Left lung (tissue), 10 donors: Measurements from ENCODE around the gene MORC3. TPM values are rescaled to one million over a fixed set of nuclear protein-coding genes. Genes with fewer than 3 reads are reported as not detected.

Experiments
- ATAC-seq: fragments of 200-7000 bp; cut with Tn5 transposase; one replicate; pipeline ENCODE4 v1.9.1; 2020; ENCODE audit warnings: moderate library complexity
- DNase-seq, 4 donors: peaks; one replicate each; pipeline ENCODE4 v3.0.0-alpha.2; 2013 to 2020
- H3K27ac ChIP-seq, 2 donors: fragments of 200-600 bp; sonication (generic) in 1 of 2; one replicate each; pipeline versions ENCODE4 v1.5.0 to v1.8.0; 2020 to 2021
- H3K27me3 ChIP-seq, 2 donors: fragments of 200-600 bp; sonication (generic) in 1 of 2; one replicate each; pipeline versions ENCODE4 v1.5.0 to v1.8.0; 2020 to 2021
- H3K36me3 ChIP-seq, 2 donors: fragments of 200-600 bp; sonication (generic) in 1 of 2; one replicate each; pipeline versions ENCODE4 v1.5.0 to v1.8.0; 2020 to 2021
- H3K4me1 ChIP-seq, 2 donors: fragments of 200-600 bp; one replicate each; pipeline ENCODE4 v1.8.0; 2021
- H3K4me3 ChIP-seq, 2 donors: fragments of 200-600 bp; sonication (generic) in 1 of 2; one replicate each; pipeline versions ENCODE4 v1.5.0 to v1.8.0; 2020 to 2021; ENCODE audit warnings: mild to moderate bottlenecking in 1 of 2
- H3K9me3 ChIP-seq, 2 donors: fragments of 200-600 bp; sonication (generic) in 1 of 2; one replicate each; pipeline versions ENCODE4 v1.5.0 to v1.8.0; 2020 to 2021
- CTCF ChIP-seq, 2 donors: fragments of 200-600 bp; sonication (generic) in 1 of 2; IDR thresholded peaks; one replicate each; pipeline versions ENCODE4 v1.5.0 to v1.8.0; 2021; ENCODE audit warnings: antibody characterized with exemption in 2 of 2
- intact Hi-C, 2 donors: fragments of 100-400 bp; cut with DNase I; formaldehyde crosslinking; loops; one replicate each; pipeline versions ENCODE4 v1.11.2 to v1.14.2; 2022
- polyA plus RNA-seq, 6 donors: library from polyadenylated mRNA; unstranded; fragments of 120-200 nt; gene quantifications; one replicate each; pipeline ENCODE4 v1.2.1, GENCODE V29; 2013; ENCODE audit not compliant: insufficient read length in 6 of 6
- total RNA-seq, 2 donors: library from RNA; stranded (reverse); fragmentation: NEBNext Ultra II Directional; extraction: Animal tissue kit (Norgen Biotek cat#: 25700); gene quantifications; one replicate each; pipeline ENCODE4 v1.2.1, GENCODE V29; 2021
- donor health status: DM: no; HTN: yes; CAD: no.
- donor health status: DM: no; HTN: no; CAD: no.

MORC3 gene
- total and polyA plus RNA-seq, 8 donors = 25.6 to 61.4 (median 48.1) TPM

- DNase-seq (no peak), ATAC-seq (no peak)
- Histone ChIP-seq H3K27me3 (peaks cover 0 to under 1% of the 10 kb centered on the region in 2 donors), H3K4me1 (peaks cover 0 to 1% of the 10 kb centered on the region in 2 donors), H3K36me3 (no peaks in the 10 kb centered on the region), H3K9me3 (no peaks in the 10 kb centered on the region), H3K4me3 (no peak overlapping the region), H3K27ac (no peak overlapping the region)
- intact Hi-C loops = no loop called here
- no peak for TF ChIP-seq CTCF (IDR thresholded peaks at IDR 0.05)
Measured at GRCh38 chr21:36423771-36424433, 103.9 kb downstream of the MORC3 start.

GRCh38 chr21:36424592-36424991 is 104.6 kb downstream of the MORC3 start:
- Histone ChIP-seq H3K27ac (no peak overlapping the region), H3K4me1 (peaks cover 0 to 8% of the 10 kb centered on the region in 2 donors), H3K4me3 (no peak overlapping the region), H3K9me3 (no peaks in the 10 kb centered on the region), H3K36me3 (no peaks in the 10 kb centered on the region), H3K27me3 (peaks cover 0 to 6% of the 10 kb centered on the region in 2 donors)
- intact Hi-C loops = no loop called here
- ATAC-seq = no peak
- TF ChIP-seq CTCF (IDR thresholded peaks at IDR 0.05) = no peak
- DNase-seq = peak in 1 of 4 donors; percentile 27

GRCh38 chr21:36425286-36425685 is 105.3 kb downstream of the MORC3 start:
- Histone ChIP-seq H3K4me1 (peaks cover under 1 to 15% of the 10 kb centered on the region in 2 donors), H3K27ac (no peak overlapping the region), H3K36me3 (no peaks in the 10 kb centered on the region), H3K4me3 (no peak overlapping the region), H3K9me3 (no peaks in the 10 kb centered on the region), H3K27me3 (peaks cover 0 to 13% of the 10 kb centered on the region in 2 donors)
- intact Hi-C loops = no loop called here
- DNase-seq (no peak), ATAC-seq (no peak)
- TF ChIP-seq CTCF (IDR thresholded peaks at IDR 0.05) = no peak

Other genes starting within 250 kb of the MORC3 start
- gene CBR3, start 185.1 kb upstream of the MORC3 start, total RNA-seq = 1 to 10 TPM; 2.5 to 4.7 TPM
- 1 to 10 TPM; 1.3 to 4.6 (median 1.8) TPM for gene CBR3, start 185.1 kb upstream of the MORC3 start, polyA plus RNA-seq
- 10 to 100 TPM; 27.4 to 29.6 TPM for gene DOP1B, start 163.4 kb upstream of the MORC3 start, total RNA-seq
- 1 to 10 TPM; 6.0 to 9.7 (median 6.8) TPM for gene DOP1B, start 163.4 kb upstream of the MORC3 start, polyA plus RNA-seq
- 1 to 10 TPM; 4.1 to 6.6 TPM for gene CHAF1B, start 65.2 kb downstream of the MORC3 start, total RNA-seq
- gene CHAF1B, start 65.2 kb downstream of the MORC3 start, polyA plus RNA-seq = 10 to 100 TPM in 4 of 6 donors, 1 to 10 TPM in 2; 7.4 to 11.6 (median 10.1) TPM
- gene CLDN14, start 159.9 kb downstream of the MORC3 start, total RNA-seq = not detected
- gene CLDN14, start 159.9 kb downstream of the MORC3 start, polyA plus RNA-seq = under 1 TPM in 1 of 6 donors, not detected in 5; 0.17 TPM